Skin epidermis (tissue), 12 donors: ENCODE measurements around the gene C16orf54.
"Not testable (repeated sequence)": the region's sequence is repeated elsewhere in the genome, so short reads cannot be mapped to it uniquely, and the experiment has no call there.

Source experiments
- H3K27ac ChIP-seq, 21 experiments: fragments of 200-600 bp; sonication (generic) in 11 of 21; one replicate each; pipeline ENCODE4 v1.5.0; 2020; ENCODE audit warnings: mild to moderate bottlenecking in 3 of 21, inconsistent platforms in 2 of 21, moderate library complexity in 2 of 21
- H3K4me3 ChIP-seq, 7 experiments: fragments of 200-600 bp; sonication (generic) in 2 of 7; one replicate each; pipeline ENCODE4 v1.5.0; 2020; ENCODE audit warnings: inconsistent platforms in 2 of 7, mild to moderate bottlenecking in 2 of 7, moderate library complexity in 1 of 7

Gene C16orf54

DNA sequence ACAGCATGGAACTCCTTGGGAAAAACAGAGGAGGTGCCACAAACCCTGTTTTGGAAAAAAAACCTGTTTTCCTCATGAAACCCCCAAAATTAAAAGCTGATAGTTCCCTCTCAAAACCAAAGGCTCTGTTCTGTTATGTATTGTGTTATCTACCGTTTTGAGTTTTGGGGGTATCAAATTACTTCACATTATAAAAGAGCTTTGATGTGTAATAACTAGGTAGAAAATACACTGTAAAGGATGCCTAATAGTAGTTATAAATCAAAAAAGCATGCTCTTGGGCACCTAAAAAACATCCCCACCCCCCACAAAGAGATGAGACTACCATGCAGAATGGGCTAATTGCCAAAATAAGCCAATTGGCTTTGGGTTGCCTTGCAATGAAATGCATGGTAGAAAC, 30.8 kb downstream of the C16orf54 start:
- no peak overlapping the region for H3K4me3 ChIP-seq
- no peak overlapping the region for H3K27ac ChIP-seq

DNA sequence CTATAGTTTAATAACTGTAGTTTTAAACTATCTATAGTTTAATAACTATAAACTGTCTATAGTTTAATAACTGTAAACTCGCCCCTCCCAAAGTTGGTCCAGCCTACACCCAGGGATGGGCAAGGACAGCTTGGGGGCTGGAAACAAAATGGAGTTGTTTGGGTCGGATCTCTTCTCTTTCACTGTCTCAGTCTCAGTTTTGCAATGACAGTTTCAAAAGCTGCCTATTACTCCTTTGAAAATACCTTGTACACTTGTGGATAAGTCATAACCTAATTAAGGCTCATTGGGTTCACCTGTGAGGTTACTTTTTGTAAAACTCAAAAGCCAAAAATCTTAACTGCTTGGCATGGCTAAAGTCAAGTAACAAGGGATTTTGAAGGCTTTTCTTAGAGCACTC, 31.4 kb downstream of the C16orf54 start:
- H3K4me3 ChIP-seq: no peak overlapping the region
- no peak overlapping the region for H3K27ac ChIP-seq

DNA sequence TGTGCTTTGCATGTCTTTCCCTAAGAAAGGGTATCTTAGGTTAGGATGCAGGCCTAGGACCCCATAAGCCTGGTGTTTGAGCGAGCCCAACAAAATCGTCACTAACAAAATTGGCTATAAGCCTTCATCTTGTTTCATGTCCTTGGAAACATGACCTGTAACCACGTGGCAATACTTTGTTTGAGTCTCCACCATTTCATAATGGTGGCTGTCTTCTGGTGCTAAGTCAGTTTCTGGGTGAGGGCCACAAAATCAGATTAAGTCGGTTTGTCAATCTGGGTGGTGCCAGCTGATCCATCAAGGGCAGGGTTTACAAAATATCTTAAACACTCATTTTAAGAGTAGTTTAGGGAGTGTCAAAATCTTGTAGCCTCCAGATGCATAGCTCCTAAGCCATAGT, 33.0 kb downstream of the C16orf54 start:
- no peak overlapping the region for H3K27ac ChIP-seq
- H3K4me3 ChIP-seq: no peak overlapping the region

DNA sequence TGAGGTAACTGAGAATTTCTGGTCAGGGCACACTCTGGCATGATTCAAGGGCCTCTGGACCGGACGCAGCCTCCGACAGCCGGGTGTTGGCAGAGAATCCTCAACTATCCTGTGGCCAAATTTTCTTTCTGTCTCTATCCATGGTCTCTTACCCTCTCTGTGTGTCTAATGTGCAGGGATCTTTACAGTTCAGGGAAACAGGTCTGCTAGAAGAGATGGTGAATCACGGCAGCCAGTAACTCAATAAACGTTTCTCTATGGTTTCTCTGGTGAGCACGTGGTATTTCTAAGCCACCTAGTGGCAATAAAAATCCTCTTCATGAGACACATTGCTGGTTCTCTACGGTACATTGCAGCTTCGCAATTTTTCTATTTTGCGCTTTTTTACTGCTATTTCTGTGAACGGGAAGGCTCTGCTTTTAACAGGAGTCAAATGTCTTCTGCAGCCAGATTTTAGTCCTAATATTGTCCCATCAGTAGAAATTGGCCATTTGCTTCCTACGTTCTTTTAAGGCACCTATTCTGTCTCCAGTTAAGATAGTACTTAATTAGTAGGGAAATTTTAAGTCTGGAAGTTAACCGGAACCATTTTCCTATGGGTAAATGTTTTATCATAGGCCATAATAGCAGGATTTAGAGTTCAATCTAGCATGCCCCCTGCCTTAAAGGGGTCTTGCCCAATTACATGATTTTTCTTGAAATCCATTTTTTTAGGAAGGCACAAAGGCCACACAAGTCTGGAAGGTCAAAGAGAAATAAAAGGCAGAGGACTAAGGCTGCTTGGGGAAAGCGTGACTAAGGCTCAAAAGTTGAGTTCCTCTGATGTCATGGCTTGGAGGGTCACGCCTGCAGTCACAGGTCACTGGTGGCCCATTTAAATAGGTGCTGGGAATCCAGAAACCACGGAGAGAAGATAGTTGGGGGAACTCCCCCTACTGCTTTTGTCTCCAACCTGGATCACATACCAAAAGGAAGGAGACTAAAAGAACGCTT, 35.3 kb downstream of the C16orf54 start:
- H3K4me3 ChIP-seq: no peak overlapping the region
- H3K27ac ChIP-seq: no peak overlapping the region

DNA sequence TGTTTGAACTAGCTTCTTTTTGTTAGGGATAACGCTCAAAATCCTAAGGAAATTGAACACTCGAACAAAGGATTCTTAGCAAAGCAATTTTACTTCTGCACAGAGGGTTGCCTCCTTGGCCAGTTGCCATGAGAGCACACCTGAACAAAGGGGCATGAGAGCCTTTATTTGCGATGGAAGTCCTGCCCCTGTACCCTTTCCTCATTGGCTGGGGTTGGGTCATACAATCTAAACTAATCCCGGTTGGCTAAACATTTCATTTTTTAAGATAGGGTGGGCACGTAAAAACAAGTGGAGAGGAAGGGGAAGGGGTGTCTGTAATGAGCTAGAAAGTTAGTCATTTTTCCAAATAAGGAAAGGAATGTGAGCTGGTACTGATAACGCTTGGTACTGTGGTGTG, 36.1 kb downstream of the C16orf54 start:
- not testable (repeated sequence) for H3K4me3 ChIP-seq, H3K27ac ChIP-seq

DNA sequence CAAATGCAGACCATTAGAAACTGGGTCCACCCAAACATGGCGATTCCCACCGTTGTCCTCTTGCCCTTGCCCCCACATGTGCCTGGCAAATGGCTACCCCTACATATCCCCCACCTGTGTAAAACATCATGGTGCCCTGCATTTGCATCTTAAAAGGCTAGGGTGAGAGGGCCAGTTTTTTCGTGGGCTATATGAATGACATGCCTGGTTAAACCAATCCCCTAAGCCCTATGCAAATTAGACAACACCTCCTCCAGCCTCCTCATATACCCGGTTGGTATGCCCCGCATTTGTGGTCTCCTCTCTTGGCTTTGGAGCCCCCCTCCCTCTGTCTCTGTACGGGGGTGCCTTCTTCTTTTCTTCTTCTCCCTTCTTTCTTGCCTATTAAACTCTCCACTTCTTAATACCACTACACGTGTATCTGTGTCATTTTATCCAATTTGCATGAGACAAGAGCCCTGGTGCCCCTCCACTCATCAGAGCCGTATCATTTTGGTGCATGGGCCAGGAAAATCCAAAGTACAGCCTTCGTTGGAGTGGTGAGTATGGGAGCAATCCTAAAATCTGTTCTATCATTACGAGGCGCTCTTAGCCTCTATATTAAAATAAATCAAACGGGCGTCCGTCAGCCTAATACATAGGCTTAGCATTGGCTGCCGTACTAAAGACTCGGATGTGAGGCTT, 36.7 kb downstream of the C16orf54 start:
- Histone ChIP-seq H3K27ac (no peak overlapping the region), H3K4me3 (no peak overlapping the region)

DNA sequence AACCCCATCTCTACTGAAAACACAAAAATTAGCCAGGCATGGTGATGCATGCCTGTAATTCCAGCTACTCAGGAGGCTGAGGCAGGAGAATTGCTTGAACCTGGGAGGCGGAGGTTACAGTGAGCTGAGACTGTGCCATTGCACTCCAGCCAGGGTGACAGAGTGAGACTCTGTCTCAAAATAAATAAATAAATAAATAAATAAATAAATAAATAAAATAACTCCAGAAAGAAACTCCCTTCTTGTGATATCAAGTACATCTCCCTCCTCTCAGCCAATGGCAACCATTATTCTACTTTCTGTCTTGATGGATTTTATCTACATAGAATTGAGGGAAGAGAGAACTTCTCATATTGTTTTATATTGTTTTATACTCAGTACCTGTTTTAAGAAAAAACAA, 38.6 kb downstream of the C16orf54 start:
- H3K27ac ChIP-seq, H3K4me3 ChIP-seq: not testable (repeated sequence)

DNA sequence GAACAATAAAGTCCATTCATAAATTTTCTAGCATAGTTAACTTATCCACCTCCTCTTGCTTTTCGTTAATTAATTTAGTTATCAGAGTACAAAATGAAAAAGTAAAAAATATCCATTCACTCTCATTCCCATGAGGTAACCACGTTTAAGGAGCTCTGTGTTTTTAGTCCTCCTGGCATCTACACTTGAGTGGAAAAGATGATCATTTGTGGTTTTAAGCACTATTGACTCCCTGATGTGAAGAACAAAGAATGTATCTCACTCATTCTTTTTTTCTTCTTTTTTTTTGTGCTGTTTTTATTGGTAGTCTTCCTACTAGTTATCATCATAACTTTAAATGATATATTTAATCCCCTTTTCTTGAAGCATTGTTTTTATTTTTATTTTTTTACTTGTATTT, 40.8 kb downstream of the C16orf54 start:
- Histone ChIP-seq H3K4me3 (no peak overlapping the region), H3K27ac (no peak overlapping the region)

DNA sequence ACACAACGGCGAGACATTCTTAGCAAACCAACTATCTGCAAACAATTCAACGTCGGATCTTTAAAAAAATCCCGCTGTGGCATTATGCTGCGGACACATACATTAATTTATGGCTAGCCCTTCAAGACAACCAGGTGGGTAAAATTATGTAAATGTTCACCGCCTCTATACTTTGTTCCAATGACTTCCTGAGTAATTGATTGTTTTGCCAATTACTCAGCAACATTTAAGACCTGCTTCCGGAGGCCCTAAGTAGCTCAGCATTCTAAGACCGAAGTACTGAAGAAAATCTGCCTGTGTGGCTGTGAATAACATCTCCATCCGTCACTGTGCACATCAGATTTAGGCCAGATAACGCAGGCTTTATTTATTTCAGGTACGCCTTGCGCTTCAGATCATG, 43.5 kb downstream of the C16orf54 start:
- H3K27ac ChIP-seq: peak overlapping the region in 9 of 21 experiments; percentile 8 to 78 (median 51)
- H3K4me3 ChIP-seq: no peak overlapping the region

DNA sequence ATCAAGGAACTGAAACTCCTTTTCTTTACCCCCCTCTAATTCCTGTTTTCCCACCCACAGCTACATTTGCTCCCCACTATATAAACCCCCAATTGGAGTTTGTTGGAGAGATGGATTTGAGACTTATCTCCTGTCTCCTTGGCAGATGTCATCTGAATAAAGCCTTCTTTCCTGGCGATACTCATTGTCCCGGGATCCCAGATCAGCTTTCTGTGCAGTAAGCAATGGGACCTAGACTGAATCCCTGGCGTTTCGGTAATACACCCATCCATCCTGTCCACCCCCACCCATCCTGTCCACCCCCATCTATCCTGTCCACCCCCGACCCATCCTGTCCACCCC, 44.6 kb downstream of the C16orf54 start:
- peak overlapping the region in 5 of 21 experiments; percentile 34 to 78 (median 63) for H3K27ac ChIP-seq
- no peak overlapping the region for H3K4me3 ChIP-seq

DNA sequence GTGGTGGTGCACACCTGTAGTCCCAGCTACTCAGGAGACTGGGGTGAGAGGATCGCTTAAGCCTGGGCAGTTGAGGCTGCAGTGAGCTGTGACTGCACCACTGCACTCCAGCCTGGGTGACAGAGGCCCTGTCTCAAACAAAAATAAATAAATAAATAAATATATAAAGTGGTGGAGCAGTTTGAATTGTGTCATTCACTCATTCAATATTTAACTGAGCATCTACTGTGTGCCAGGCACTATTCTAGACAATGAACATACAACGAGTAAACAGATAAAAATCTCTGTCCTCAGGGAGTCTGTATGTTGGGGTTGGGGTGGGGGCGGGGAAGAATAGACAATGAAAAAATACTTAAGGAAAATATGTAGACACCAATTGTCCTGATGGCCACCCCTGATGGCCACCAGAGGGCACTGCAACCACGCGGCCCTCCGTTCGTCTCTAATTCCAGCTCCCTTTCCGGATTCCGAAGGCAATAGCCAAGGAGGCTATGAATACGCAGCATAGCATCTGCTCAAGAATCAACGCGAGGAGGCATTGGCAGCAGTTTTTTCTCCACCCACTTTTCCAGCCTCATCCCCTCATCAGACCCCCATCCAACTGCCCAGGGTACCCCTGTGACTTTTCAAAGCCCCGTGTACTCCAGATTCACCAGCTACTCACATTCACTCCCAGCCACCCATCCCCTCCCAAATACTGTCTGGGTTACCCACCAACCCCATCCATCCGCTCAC, 45.4 kb downstream of the C16orf54 start:
- no peak overlapping the region for H3K4me3 ChIP-seq
- no peak overlapping the region for H3K27ac ChIP-seq

DNA sequence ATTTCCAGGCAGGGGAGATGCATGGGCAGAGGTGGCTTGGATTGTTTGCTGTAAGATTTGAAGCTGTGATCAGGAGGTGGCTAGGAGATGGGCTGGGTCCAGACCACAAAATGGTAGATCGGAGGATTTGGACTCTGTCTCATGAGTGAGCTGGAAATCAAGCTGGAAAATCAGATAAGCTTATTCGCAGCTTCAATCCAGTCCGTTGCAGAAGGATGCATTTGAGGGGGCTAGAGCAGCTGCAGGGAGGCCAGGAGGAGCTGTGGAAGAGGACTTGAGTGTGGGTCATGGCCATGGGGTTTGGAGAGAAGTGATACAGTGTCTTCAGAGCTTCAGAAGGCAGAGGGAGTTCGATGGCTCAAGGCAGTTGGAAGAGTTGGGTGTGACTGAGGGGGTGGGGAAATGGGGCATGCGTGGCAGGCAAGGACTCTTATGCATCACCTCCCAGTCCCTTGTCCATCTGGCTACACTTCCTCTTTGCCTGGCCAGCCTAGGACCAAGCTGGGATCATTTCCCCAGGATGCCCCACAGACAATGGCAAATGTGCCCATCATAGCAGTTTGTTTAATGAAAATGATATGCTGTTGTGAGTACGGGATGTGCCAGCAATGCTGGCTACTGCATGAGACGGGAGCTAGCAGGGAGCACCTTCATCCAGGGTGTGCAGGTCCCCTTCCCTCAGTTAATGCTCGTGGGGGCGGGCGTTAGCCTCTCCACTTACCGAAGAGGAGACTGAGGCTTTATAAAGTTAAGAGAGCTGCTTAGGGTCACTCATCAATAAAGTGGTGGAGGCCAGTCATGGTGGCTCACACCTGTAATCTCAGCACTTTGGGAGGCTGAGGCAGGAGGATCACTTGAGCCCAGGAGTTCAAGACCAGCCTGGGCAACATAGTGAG, 46.2 kb downstream of the C16orf54 start:
- Histone ChIP-seq H3K27ac (no peak overlapping the region), H3K4me3 (no peak overlapping the region)

DNA sequence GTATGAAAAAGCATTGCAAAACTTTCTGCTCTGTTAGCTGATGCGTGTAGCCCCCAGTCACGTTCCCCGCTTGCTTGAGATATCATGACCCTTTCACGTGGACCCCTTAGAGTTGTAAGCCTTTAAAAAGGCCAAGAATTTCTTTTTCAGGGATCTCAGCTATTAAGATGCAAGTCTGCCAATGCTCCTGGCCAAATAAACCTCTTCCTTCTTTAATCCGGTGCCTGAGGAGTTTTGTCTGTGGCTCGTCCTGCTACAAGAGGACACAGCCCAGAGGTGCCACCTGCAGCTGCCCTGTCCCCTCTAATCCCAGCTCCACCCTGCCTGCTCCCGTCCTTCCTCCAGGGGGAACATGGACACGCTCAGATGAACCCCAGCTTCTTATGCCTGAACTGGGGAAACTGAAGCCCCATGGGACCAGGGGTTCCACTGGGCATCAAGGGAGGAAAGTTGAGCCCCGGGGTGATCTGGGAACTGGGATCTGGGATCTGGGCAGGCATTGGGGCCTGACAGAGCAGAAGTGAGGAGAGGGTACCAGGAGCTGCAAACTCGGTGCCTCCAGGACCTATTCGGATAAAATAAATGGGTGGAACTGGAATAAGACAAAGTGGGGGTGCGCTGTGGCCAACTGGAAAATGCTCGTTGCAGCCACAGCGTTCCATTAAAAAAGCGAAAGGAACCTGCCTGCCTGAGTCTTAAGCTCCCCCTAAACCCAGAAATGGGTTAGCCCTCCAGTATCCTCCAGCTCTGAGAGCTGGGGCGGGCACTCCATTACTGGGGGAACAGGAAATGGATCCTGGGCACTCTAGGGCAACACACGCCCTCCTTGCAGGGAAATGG, 47.1 kb downstream of the C16orf54 start:
- no peak overlapping the region for H3K4me3 ChIP-seq
- H3K27ac ChIP-seq: no peak overlapping the region

DNA sequence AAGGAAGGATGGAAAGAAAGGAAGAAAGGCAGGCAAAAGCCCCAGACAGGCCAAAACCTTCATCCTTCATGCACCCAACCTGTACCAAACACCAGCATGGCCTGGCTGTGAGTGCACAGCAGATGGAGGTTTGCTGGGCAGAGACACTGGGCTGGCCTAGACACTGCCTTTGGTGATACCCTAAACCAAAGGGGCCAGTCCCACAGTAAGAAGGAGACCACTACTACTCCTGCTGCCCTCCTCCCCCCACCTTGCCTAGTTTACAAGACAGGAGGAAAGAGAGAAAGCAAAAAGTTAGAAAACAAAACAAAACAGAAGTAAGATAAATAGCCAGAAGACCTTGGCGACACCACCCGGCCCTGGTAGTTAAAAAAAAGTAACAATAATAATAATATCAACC, 47.7 kb downstream of the C16orf54 start:
- Histone ChIP-seq H3K27ac (no peak overlapping the region), H3K4me3 (no peak overlapping the region)

DNA sequence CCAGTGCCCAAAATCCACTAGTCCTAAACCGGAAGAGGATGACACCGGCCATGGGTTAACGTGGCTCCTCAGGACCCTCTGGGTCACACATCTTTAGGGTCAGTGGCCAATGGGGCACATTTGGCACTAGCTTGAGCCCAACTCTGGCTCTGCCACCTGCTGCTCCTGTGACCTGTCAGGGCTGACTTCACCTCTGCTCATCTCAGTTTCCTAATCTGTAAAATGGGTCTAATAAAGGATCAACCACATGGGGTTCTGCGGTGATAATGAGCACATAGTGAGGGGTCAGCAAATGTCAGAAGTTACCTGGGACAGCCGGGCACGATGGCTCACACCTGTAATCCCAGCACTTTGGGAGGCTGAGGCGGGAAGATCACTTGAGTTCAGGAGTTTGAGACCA, 48.4 kb downstream of the C16orf54 start:
- Histone ChIP-seq H3K27ac (no peak overlapping the region), H3K4me3 (no peak overlapping the region)

DNA sequence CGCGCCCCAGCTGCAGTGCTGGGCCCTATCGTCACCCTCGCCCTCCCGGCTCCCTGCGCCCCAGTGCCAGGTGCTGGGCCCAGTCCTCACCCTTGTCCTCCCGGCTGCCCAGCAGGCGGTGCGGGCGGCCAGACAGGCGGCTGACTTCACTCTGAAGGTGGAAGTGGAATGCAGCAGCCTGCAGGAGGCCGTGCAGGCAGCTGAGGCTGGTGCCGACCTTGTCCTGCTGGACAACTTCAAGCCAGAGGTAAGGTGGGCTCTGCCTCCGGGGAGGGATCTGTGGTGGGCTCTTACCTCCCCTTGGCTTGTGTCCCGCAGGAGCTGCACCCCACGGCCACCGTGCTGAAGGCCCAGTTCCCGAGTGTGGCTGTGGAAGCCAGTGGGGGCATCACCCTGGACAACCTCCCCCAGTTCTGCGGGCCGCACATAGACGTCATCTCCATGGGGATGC, 48.9 kb downstream of the C16orf54 start:
- no peak overlapping the region for H3K4me3 ChIP-seq
- no peak overlapping the region for H3K27ac ChIP-seq

DNA sequence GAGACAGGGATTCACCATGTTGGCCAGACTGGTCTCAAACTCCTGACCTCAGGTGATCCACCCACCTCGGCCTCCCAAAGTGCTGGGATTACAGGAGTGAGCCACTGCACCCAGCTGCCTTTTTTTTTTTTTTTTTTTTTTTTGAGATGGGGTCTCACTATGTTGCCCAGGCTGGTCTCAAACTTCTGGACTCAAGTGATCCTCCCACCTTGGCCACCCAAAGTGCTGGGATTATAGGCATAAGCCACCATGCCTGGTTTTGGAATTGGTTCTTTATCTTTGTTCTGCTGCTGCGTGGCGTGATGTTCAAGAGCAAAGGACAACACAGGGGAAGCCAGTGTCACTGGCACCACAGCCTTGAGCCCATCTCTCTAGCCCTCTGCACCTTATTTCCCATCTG, 50.1 kb downstream of the C16orf54 start:
- H3K27ac ChIP-seq, H3K4me3 ChIP-seq: not testable (repeated sequence)

DNA sequence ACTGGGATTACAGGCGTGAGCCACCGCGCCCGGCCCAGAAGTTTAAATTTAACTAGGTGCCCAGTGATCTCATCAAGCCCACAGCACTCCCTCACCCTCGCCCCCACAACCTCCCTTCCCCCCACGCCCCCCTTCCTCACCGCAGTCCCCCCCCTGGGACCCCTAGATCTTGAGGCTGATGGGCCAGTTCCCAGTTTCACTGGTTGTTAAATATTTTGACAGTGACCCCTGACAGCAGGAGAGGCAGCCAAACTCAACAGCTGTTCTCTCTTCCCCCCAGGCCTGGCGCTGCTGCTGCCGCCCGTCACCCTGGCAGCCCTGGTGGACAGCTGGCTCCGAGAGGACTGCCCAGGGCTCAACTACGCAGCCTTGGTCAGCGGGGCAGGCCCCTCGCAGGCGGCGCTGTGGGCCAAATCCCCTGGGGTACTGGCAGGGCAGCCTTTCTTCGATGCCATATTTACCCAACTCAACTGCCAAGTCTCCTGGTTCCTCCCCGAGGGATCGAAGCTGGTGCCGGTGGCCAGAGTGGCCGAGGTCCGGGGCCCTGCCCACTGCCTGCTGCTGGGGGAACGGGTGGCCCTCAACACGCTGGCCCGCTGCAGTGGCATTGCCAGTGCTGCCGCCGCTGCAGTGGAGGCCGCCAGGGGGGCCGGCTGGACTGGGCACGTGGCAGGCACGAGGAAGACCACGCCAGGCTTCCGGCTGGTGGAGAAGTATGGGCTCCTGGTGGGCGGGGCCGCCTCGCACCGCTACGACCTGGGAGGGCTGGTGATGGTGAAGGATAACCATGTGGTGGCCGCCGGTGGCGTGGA, 51.2 kb downstream of the C16orf54 start:
- H3K27ac ChIP-seq: no peak overlapping the region
- no peak overlapping the region for H3K4me3 ChIP-seq
